HepG2 (cell line): ENCODE results near the gene ADPRH. TPM values are rescaled to one million over a fixed set of nuclear protein-coding genes. Genes with fewer than 3 reads are reported as not detected.
A peak's percentile ranks its signal among the peaks of the same experiment; 100 is the strongest.

Experiments
- ATAC-seq: fragments of 200-7000 bp; cut with Tn5 transposase; 3 replicates; pipeline ENCODE4 v1.9.1; 2020; ENCODE audit warnings: mild to moderate bottlenecking, moderate library complexity
- Bru-seq: library from RNA; stranded (reverse); fragments of 400-500 nt; gene quantifications from one replicate; lab custom pipeline; 2021; lab: Mats Ljungman, UMichigan
- BruChase-seq, 2 experiments: library from RNA; stranded (reverse); fragments of 400-500 nt; gene quantifications; one replicate each; lab custom pipeline; 2021; lab: Mats Ljungman, UMichigan
- BruUV-seq: library from RNA; stranded (reverse); fragments of 400-500 nt; replicated peaks from 2 replicates; lab custom pipeline; 2021; lab: Mats Ljungman, UMichigan
- CTCF ChIA-PET: fragments of 300-600 bp; formaldehyde crosslinking; extraction: SDS; loops from one replicate; lab custom pipeline; 2021; ENCODE audit warnings: low total read pairs, inconsistent platforms, low intra/inter-chr PET ratio; lab: Yijun Ruan, JAX
- POLR2A ChIA-PET: fragments of 350-600 bp; sonication (Branson Sonifier 250); formaldehyde crosslinking; loops from one replicate; lab custom pipeline; 2020; ENCODE audit warnings: antibody characterized with exemption, inconsistent platforms; lab: Yijun Ruan, JAX
- DNase-seq: peaks from one replicate; pipeline ENCODE4 v3.0.0-alpha.2; 2015; ENCODE audit warnings: low spot score
- FAIRE-seq: peaks from 3 replicates; lab custom pipeline; 2011; peaks lifted over from hg19 to GRCh38; lab: Jason Lieb, UNC
- H2AFZ ChIP-seq: one replicate; pipeline ENCODE4 v1.6.1; 2011; ENCODE audit warnings: low read length, inconsistent platforms
- H3K27ac ChIP-seq: fragments of 300-600 bp; 3 replicates; pipeline ENCODE4 v1.8.0; 2011; ENCODE audit warnings: mixed run types, mild to moderate bottlenecking, mixed read lengths, low read length, inconsistent platforms; ENCODE audit not compliant: insufficient read depth; ENCODE audit errors: extremely low read length
- H3K27me3 ChIP-seq, 2 experiments: fragments of 200-600 bp in 1 of 2; 2 replicates in 1 of 2; 3 replicates in 1 of 2; pipeline versions ENCODE4 v1.6.0 to v1.8.0; 2011; ENCODE audit warnings: low read length in 2 of 2, mild to moderate bottlenecking in 2 of 2, moderate library complexity in 2 of 2, inconsistent platforms in 1 of 2; ENCODE audit not compliant: insufficient read depth in 2 of 2, control insufficient read depth in 1 of 2
- H3K36me3 ChIP-seq, 2 experiments: fragments of 200-600 bp in 1 of 2; replicated peaks in 1 of 2; 2 replicates in 1 of 2; 3 replicates in 1 of 2; pipeline versions ENCODE4 v1.5.1 to v1.8.0; 2011; ENCODE audit warnings: low read length in 2 of 2, inconsistent platforms in 1 of 2; ENCODE audit not compliant: insufficient read depth in 2 of 2, control insufficient read depth in 1 of 2
- H3K4me1 ChIP-seq: 2 replicates; pipeline ENCODE4 v1.5.1; 2012; ENCODE audit warnings: low read length, inconsistent platforms; ENCODE audit not compliant: insufficient read depth
- H3K4me2 ChIP-seq: 2 replicates; pipeline ENCODE4 v1.6.0; 2011; ENCODE audit warnings: low read depth, low read length, inconsistent platforms
- H3K4me3 ChIP-seq, 3 experiments: fragments of 200-600 bp in 1 of 3; sonication (generic), shearing (Covaris generic) in 1 of 3; replicated peaks in 1 of 3; 2 replicates each; pipeline ENCODE4 v1.5.1; 2011 to 2016; ENCODE audit warnings: low read length in 3 of 3, inconsistent platforms in 2 of 3, low read depth in 2 of 3, mild to moderate bottlenecking in 2 of 3, control low read depth in 1 of 3, mixed read lengths in 1 of 3; ENCODE audit not compliant: insufficient read depth in 1 of 3
- H3K79me2 ChIP-seq: one replicate; pipeline ENCODE4 v1.6.1; 2011; ENCODE audit warnings: low read length, inconsistent platforms; ENCODE audit not compliant: insufficient read depth
- H3K9ac ChIP-seq: 2 replicates; pipeline ENCODE4 v1.6.0; 2011; ENCODE audit warnings: mild to moderate bottlenecking, low read depth, low read length, inconsistent platforms; ENCODE audit not compliant: insufficient read depth
- H3K9me3 ChIP-seq: 2 replicates; pipeline ENCODE4 v1.5.1; 2012; ENCODE audit warnings: mild to moderate bottlenecking, low read length
- H4K20me1 ChIP-seq: 2 replicates; pipeline ENCODE4 v1.6.0; 2011; ENCODE audit warnings: inconsistent platforms, mild to moderate bottlenecking, low read length, moderate library complexity; ENCODE audit not compliant: insufficient read depth
- CENPT ChIP-seq: sonication (generic); formaldehyde crosslinking; IDR thresholded peaks from 2 replicates; pipeline ENCODE4 v1.8.0; 2022; ENCODE audit warnings: low read depth, mild to moderate bottlenecking, moderate library complexity, missing genetic modification reagents
- GABPB1 ChIP-seq: IDR thresholded peaks from 2 replicates; pipeline ENCODE4 v1.6.1; 2016; ENCODE audit warnings: mild to moderate bottlenecking, missing genetic modification reagents, moderate library complexity, missing compliant biosample characterization
- HNRNPLL ChIP-seq: fragments of 200-400 bp; formaldehyde crosslinking; IDR thresholded peaks from 2 replicates; pipeline ENCODE4 v1.6.1; 2017; ENCODE audit warnings: mild to moderate bottlenecking, low read depth, low read length; ENCODE audit not compliant: poor library complexity, severe bottlenecking
- IKZF1 ChIP-seq: fragments of 450-650 bp; IDR thresholded peaks from 2 replicates; pipeline ENCODE4 v1.7.1; 2016
- MYC ChIP-seq: sonication (generic); formaldehyde crosslinking; IDR thresholded peaks from 2 replicates; pipeline ENCODE4 v1.9.0; 2021; ENCODE audit warnings: missing genetic modification reagents, borderline replicate concordance
- ZBTB7B ChIP-seq: sonication (generic); formaldehyde crosslinking; IDR thresholded peaks from 2 replicates; pipeline ENCODE4 v1.4.0; 2020; ENCODE audit warnings: missing genetic modification reagents
- ZFX ChIP-seq: sonication (generic); formaldehyde crosslinking; IDR thresholded peaks from 2 replicates; pipeline ENCODE4 v1.4.0; 2020; ENCODE audit warnings: mild to moderate bottlenecking, low read depth, missing genetic modification reagents, moderate library complexity
- ZNF232 ChIP-seq: sonication (generic); formaldehyde crosslinking; IDR thresholded peaks from 2 replicates; pipeline ENCODE4 v1.4.0; 2020; ENCODE audit warnings: missing genetic modification reagents, borderline replicate concordance
- ZNF777 ChIP-seq: sonication (generic); formaldehyde crosslinking; IDR thresholded peaks from 2 replicates; pipeline ENCODE4 v1.4.0; 2020; ENCODE audit warnings: missing genetic modification reagents
- WGBS: methylation state at CpG from one replicate; pipeline ENCODE4 v1.1.6; 2017; ENCODE audit warnings: low lambda C conversion rate; 5-methylcytosine and 5-hydroxymethylcytosine counted together
- in situ Hi-C: cut with HindIII; loops from 2 replicates; pipeline ENCODE4 v1.10.0; 2017; ENCODE audit warnings: low pct_unique_long_range_greater_than_20kb; ENCODE audit not compliant: extremely low pct_ligation_motif_present
- intact Hi-C: fragments of 100-400 bp; cut with micrococcal nuclease; formaldehyde crosslinking; loops from one replicate; pipeline ENCODE4 v1.10.0; 2022; ENCODE audit not compliant: unreplicated experiment
- long read RNA-seq, 2 experiments: library from RNA in 1 of 2; library from polyadenylated mRNA in 1 of 2; stranded (forward) in 1 of 2; unstranded in 1 of 2; transcript quantifications; one replicate each; pipeline ENCODE4 v2.0.0, GENCODE V29; 2019 to 2022
- polyA minus RNA-seq, 3 experiments: library from RNA; depleted of rRNA, polyadenylated mRNA; stranded (reverse); fragments of >200 nt; gene quantifications; 2 replicates each; pipeline ENCODE4 v1.2.3, GENCODE V29; 2011; ENCODE audit warnings: low replicate concordance in 1 of 3
- polyA plus RNA-seq, 8 experiments: library from polyadenylated mRNA; depleted of rRNA in 3 of 8; stranded (reverse) in 7 of 8; unstranded in 1 of 8; fragments of >200 nt; fragmentation: Illumina TruSeq in 4 of 8; extraction: Trizol in 4 of 8; gene quantifications; 2 replicates each; pipeline versions ENCODE4 v1.2.1 to v1.2.3, GENCODE V29; 2011 to 2016; ENCODE audit warnings: low read depth in 4 of 8, missing spikeins in 1 of 8, mixed read lengths in 1 of 8; ENCODE audit not compliant: insufficient read depth in 1 of 8
- total RNA-seq, 5 experiments: library from RNA; depleted of rRNA; stranded (reverse); fragments of >200 nt; fragmentation: Illumina TruSeq; extraction: Trizol; gene quantifications; 2 replicates each; pipeline ENCODE4 v1.2.3, GENCODE V29; 2016; ENCODE audit warnings: low read depth in 1 of 5
- TF ChIP-seq, protein P1 (sequence below): sonication (generic); formaldehyde crosslinking; IDR thresholded peaks from 2 replicates; pipeline ENCODE4 v1.4.0; 2020; ENCODE audit warnings: missing genetic modification reagents, borderline replicate concordance
- TF ChIP-seq, protein P2 (sequence below): sonication (generic); formaldehyde crosslinking; IDR thresholded peaks from 2 replicates; pipeline ENCODE4 v1.4.0; 2020; ENCODE audit warnings: missing genetic modification reagents

Gene ADPRH
- 0.15 TPM in 1 of 2 replicates, not detected in the other for total RNA-seq (2016; rRNA removed; fragmentation: Illumina TruSeq; extraction: Trizol)
- total RNA-seq (2016; cell fraction: cytosol; rRNA removed; fragmentation: Illumina TruSeq; extraction: Trizol; ENCODE audit: low read depth) = not detected in 2 replicates
- total RNA-seq (2016; cell fraction: insoluble cytoplasmic fraction; rRNA removed; fragmentation: Illumina TruSeq; extraction: Trizol) = 0.04 and 0.07 TPM in 2 replicates
- not detected in 2 replicates for total RNA-seq (2016; cell fraction: membrane; rRNA removed; fragmentation: Illumina TruSeq; extraction: Trizol)
- 0.16 TPM in 1 of 2 replicates, not detected in the other for total RNA-seq (2016; cell fraction: nucleus; rRNA removed; fragmentation: Illumina TruSeq; extraction: Trizol)
- polyA plus RNA-seq (2011; rRNA removed) = 0.01 and 0.07 TPM in 2 replicates
- 0.01 and 0.10 TPM in 2 replicates for polyA plus RNA-seq (2011; cell fraction: cytosol; rRNA removed)
- 0.09 and 0.13 TPM in 2 replicates for polyA plus RNA-seq (2011; cell fraction: nucleus; rRNA removed)
- polyA plus RNA-seq (2012) = 0.04 TPM in 1 of 2 replicates, not detected in the other
- polyA plus RNA-seq (2016; cell fraction: cytosol; fragmentation: Illumina TruSeq; extraction: Trizol; ENCODE audit: low read depth) = not detected in 2 replicates
- 0.09 TPM in 1 of 2 replicates, not detected in the other for polyA plus RNA-seq (2016; cell fraction: insoluble cytoplasmic fraction; fragmentation: Illumina TruSeq; extraction: Trizol; ENCODE audit: low read depth)
- polyA plus RNA-seq (2016; cell fraction: membrane; fragmentation: Illumina TruSeq; extraction: Trizol; ENCODE audit: low read depth) = 0.03 TPM in 1 of 2 replicates, not detected in the other
- polyA plus RNA-seq (2016; cell fraction: nucleus; fragmentation: Illumina TruSeq; extraction: Trizol; ENCODE audit: insufficient read depth, low read depth) = 0.18 TPM in 1 of 2 replicates, not detected in the other
- not detected in 2 replicates for polyA minus RNA-seq (2011; rRNA and poly(A)+ RNA removed; ENCODE audit: low replicate concordance)
- polyA minus RNA-seq (2011; cell fraction: cytosol; rRNA and poly(A)+ RNA removed) = not detected in 2 replicates
- not detected in 2 replicates for polyA minus RNA-seq (2011; cell fraction: nucleus; rRNA and poly(A)+ RNA removed)
- Bru-seq, nascent RNA = percentile 19 among the genes with signal in this experiment
- BruChase-seq, experiment 1, labeled RNA remaining after a 6-hour chase = percentile 13 among the genes with signal in this experiment
- BruChase-seq, experiment 2, labeled RNA remaining after a 2-hour chase = percentile 18 among the genes with signal in this experiment
- long read RNA-seq, experiment 1 = 0 reads
- long read RNA-seq, experiment 2, partial matches to known transcripts = 0 of 1 reads
- long read RNA-seq, experiment 2, other reads (novel, unspliced or antisense) = 1 of 1 reads

DNA sequence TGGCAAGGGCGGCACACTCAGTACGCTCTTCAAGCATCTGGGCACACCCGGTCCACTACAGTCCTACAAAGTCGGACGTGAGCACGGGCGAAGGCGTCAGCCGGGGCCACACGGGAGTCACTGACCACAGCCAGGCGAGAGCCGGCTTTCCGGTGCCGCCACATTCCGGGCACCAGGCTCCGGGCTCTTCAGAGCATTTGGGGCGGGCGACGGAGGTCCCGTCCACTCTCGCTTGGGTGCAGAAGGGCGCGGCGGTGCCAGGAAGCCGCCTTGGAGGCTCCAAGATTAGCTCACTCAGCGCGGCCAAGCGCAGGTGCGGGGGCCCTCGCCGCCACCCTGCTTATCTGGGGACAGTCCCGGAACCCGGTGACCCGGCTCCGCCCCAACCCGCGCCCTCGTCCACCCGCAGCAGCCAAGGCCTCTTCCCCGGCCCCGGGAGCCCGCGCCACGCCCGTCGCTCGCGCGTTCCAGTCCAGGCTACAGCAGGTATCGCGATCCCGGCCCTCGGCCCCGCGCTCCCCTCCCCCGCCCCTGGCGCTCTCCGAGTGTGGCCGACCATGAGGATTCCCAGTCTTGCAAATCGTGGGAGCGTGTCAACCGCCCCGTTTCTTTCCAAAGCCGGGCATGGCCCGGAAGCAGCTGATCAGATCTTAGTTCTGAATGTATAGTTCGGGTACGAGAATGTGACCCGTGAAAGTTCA lies at the start of gene ADPRH:
ADPRH (plus strand) TSS at position 127 of the 701 bp plus-strand sequence. CDS start 2,678 bp downstream, outside the sequence.
- intact Hi-C loops = no loop called here
- DNase-seq = no peak
- peak within 1 kb of the TSS; percentile 40 to 66 (median 49) for H3K4me3 ChIP-seq
- no TSS peak for BruUV-seq
- no peaks in the 10 kb centered on the region for H4K20me1 ChIP-seq
- no peaks in the 10 kb centered on the region for H3K9me3 ChIP-seq
- H3K4me2 ChIP-seq = peak within 1 kb of the TSS; percentile 71
- peak within 1 kb of the TSS; percentile 73 for H2AFZ ChIP-seq
- H3K9ac ChIP-seq = peak within 1 kb of the TSS; percentile 23; the same call in 1 of the 2 replicates
- no peaks in the 10 kb centered on the region for H3K79me2 ChIP-seq
- POLR2A ChIA-PET = no interaction called here
- no peaks in the 10 kb centered on the region for H3K36me3 ChIP-seq
- peaks cover 0 to 4% of the 10 kb centered on the region in 2 experiments; a peak in 3 of 5 replicates for H3K27me3 ChIP-seq
- no peaks in the 10 kb centered on the region for H3K4me1 ChIP-seq
- CTCF ChIA-PET = no interaction called here
- in situ Hi-C loops = no loop called here
- ATAC-seq = peak; percentile 94
- H3K27ac ChIP-seq = no peak within 1 kb of the TSS
- 64% methylated on average over 46 of the region's 68 CpGs for WGBS
- no peak for FAIRE-seq
- TF ChIP-seq GABPB1 (CRISPR knock-in tag) (peak; percentile 38; the same call in 1 of the 2 replicates), ZFX (CRISPR knock-in tag) (peak; percentile 21; the same call in 1 of the 2 replicates), CENPT (CRISPR knock-in tag) (no peak), ZNF232 (CRISPR knock-in tag) (no peak), ZNF777 (CRISPR knock-in tag) (peak; percentile 52; the same call in 1 of the 2 replicates), MYC (CRISPR knock-in tag) (0 out of 2 replicates have a peak, but pooled peaks have one; percentile 14), HNRNPLL (peak; percentile 16), IKZF1 (no peak), ZBTB7B (CRISPR knock-in tag) (no peak)
- TF ChIP-seq, protein P1, sequence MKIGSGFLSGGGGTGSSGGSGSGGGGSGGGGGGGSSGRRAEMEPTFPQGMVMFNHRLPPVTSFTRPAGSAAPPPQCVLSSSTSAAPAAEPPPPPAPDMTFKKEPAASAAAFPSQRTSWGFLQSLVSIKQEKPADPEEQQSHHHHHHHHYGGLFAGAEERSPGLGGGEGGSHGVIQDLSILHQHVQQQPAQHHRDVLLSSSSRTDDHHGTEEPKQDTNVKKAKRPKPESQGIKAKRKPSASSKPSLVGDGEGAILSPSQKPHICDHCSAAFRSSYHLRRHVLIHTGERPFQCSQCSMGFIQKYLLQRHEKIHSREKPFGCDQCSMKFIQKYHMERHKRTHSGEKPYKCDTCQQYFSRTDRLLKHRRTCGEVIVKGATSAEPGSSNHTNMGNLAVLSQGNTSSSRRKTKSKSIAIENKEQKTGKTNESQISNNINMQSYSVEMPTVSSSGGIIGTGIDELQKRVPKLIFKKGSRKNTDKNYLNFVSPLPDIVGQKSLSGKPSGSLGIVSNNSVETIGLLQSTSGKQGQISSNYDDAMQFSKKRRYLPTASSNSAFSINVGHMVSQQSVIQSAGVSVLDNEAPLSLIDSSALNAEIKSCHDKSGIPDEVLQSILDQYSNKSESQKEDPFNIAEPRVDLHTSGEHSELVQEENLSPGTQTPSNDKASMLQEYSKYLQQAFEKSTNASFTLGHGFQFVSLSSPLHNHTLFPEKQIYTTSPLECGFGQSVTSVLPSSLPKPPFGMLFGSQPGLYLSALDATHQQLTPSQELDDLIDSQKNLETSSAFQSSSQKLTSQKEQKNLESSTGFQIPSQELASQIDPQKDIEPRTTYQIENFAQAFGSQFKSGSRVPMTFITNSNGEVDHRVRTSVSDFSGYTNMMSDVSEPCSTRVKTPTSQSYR (CRISPR knock-in tag) = peak; percentile 46; the same call in 1 of the 2 replicates
- TF ChIP-seq, protein P2, sequence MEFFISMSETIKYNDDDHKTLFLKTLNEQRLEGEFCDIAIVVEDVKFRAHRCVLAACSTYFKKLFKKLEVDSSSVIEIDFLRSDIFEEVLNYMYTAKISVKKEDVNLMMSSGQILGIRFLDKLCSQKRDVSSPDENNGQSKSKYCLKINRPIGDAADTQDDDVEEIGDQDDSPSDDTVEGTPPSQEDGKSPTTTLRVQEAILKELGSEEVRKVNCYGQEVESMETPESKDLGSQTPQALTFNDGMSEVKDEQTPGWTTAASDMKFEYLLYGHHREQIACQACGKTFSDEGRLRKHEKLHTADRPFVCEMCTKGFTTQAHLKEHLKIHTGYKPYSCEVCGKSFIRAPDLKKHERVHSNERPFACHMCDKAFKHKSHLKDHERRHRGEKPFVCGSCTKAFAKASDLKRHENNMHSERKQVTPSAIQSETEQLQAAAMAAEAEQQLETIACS (CRISPR knock-in tag) = 0 out of 2 replicates have a peak, but pooled peaks have one; percentile 17
